Activated T-cell treated with anti-CD3 and anti-CD28 coated beads, Interleukin-2, amount 50 U/mL, for 24 hours (primary cell): ENCODE results near the gene OST4.
"Not testable (repeated sequence)": the region's sequence is repeated elsewhere in the genome, so short reads cannot be mapped to it uniquely, and the experiment has no call there.

Source experiments
- DNase-seq: peaks from one replicate; pipeline ENCODE4 v3.0.0-alpha.2; 2020
- H3K27ac Mint-ChIP-seq: 2 replicates; pipeline ENCODE4 v1.8.0; 2020; ENCODE audit warnings: mild to moderate bottlenecking, mixed read lengths
- H3K27me3 Mint-ChIP-seq: 2 replicates; pipeline ENCODE4 v1.8.0; 2020; ENCODE audit warnings: mixed read lengths
- H3K36me3 Mint-ChIP-seq: 2 replicates; pipeline ENCODE4 v1.8.0; 2020; ENCODE audit warnings: low read depth, mixed read lengths
- H3K4me1 Mint-ChIP-seq: 2 replicates; pipeline ENCODE4 v1.8.0; 2020; ENCODE audit warnings: low read depth, mixed read lengths
- H3K4me3 Mint-ChIP-seq: 2 replicates; pipeline ENCODE4 v1.8.0; 2020; ENCODE audit warnings: mild to moderate bottlenecking, moderate library complexity, mixed read lengths
- H3K9me3 Mint-ChIP-seq: 2 replicates; pipeline ENCODE4 v1.8.0; 2020; ENCODE audit warnings: mixed read lengths

Gene OST4

DNA sequence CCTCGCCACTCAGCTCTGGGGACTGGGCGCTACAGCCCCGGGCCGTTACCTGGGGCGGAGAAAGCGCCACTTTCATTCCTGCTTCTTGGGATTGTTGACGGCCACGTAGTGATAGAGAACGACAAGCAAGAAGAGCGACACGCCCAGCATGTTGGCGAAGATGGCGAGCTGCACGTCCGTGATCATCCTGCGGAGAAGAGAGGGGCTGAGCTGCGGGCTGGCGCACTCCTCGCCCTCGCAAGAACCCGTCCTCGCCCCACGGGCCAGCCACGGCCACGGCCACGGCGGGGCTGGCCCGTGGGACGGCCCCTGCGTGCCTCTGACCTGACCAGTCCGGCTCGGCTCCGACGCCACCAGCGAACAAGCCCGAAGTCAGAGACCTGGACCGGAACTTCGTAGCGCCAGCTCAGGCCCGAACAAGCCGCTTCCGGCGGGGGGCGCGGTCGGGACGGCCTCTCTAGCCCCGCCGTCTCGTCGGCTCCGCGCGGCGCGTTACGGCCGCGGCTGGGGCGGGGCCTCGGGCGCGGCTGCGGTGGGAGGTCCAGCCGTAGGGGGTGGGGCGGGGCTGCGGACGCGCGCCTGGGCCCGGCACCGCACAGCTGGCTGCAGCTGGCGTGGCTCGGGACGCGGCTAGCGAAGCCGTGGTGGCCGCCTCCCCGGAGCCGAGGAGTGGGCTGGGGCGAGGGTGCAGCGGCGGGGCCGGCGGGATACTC, at the start of gene OST4:
Gene OST4 (minus strand): TSS at position 378 of the 713 bp plus-strand sequence.
- no peaks in the 10 kb centered on the region for H3K27me3 Mint-ChIP-seq
- H3K4me1 Mint-ChIP-seq = peaks cover 74% of the 10 kb centered on the region
- peak; percentile 94 for DNase-seq
- H3K4me3 Mint-ChIP-seq = peak within 1 kb of the TSS; percentile 99
- peak within 1 kb of the TSS; percentile 95 for H3K27ac Mint-ChIP-seq
- peaks cover 48% of the 10 kb centered on the region for H3K36me3 Mint-ChIP-seq
- no peaks in the 10 kb centered on the region for H3K9me3 Mint-ChIP-seq

DNA sequence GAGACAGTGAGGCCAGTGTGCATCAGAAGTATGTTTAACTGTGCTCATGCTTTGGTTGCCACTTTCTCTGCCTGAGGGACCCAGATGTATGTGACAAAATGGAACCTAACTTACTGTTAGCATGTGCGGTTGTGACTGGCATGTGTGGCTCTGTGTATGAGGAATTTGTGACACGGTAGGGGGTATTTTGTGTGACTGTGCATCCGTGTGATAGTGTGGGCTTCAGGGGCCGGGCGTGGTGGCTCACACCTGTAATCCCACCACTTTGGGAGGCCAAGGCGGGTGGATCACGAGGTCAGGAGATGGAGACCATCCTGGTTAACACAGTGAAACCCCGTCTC, 47.8 kb upstream of the OST4 start:
- Mint-ChIP-seq H3K4me1 (peaks cover 25% of the 10 kb centered on the region), H3K27ac (peak overlapping the region; percentile 44), H3K4me3 (peak overlapping the region; percentile 78), H3K27me3 (peaks cover 33% of the 10 kb centered on the region)
- not testable (repeated sequence) for H3K36me3 Mint-ChIP-seq, H3K9me3 Mint-ChIP-seq, DNase-seq

DNA sequence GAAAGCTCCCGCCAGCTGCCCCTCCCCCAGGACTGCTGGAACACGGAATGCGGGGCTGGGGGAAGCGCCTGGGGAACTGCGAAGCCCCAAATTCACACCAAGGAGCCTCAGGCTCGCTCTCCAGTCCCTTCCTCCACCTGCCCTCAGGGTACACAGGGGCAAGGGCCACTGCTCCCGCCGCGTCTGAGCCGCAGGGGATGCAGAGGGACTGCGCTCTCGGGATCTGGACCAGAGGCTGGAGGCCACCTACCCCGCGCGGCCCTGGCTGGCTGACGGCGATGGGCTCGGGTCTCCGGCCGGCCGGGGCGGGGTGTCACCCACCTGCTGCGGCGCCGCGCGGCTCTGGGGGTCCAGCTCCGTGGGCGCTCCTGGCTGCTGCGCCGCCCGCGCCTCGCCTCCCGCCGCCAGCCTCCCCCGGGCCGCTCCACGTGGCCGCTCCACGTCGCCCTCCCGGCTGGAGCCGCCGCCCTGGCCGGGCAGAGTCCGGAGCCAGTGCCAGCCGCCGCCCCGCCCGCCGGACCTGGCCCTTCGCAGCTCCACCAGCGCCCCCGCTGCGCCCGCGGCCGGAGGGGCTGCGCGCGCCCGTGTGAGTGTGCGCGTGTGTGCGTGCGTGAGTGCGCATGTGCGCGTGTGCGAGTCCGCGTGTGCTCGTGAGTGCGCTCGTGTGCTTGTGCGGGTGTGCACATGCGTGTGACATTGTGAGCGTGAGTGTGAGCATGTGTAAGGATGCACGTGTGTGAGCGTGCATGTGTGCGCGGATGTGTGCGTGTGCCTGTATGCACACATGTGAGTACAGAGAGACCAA, 47.3 kb upstream of the OST4 start, which contains the start of gene CGREF1:
Gene CGREF1 (minus strand): TSS at position 604 of the 805 bp plus-strand sequence. CDS start 14,762 bp downstream, outside the sequence.
- Mint-ChIP-seq H3K4me1 (peaks cover 20% of the 10 kb centered on the region), H3K36me3 (no peaks in the 10 kb centered on the region), H3K9me3 (no peaks in the 10 kb centered on the region), H3K4me3 (peak within 1 kb of the TSS; percentile 78), H3K27ac (peak within 1 kb of the TSS; percentile 44), H3K27me3 (peaks cover 33% of the 10 kb centered on the region)
- DNase-seq = peak; percentile 61

- no peak for DNase-seq
- Mint-ChIP-seq H3K4me3 (peak overlapping the region; percentile 71), H3K27me3 (peaks cover 33% of the 10 kb centered on the region), H3K4me1 (peaks cover 16% of the 10 kb centered on the region), H3K27ac (no peak overlapping the region), H3K9me3 (no peaks in the 10 kb centered on the region), H3K36me3 (no peaks in the 10 kb centered on the region)
Observed at GRCh38 chr2:27117995-27118524, 46.6 kb upstream of the OST4 start.

- no peak overlapping the region for H3K27ac Mint-ChIP-seq
- peaks cover 14% of the 10 kb centered on the region for H3K4me1 Mint-ChIP-seq
- H3K9me3 Mint-ChIP-seq = no peaks in the 10 kb centered on the region
- H3K4me3 Mint-ChIP-seq = no peak overlapping the region
- H3K36me3 Mint-ChIP-seq = no peaks in the 10 kb centered on the region
- no peak for DNase-seq
- peaks cover 29% of the 10 kb centered on the region for H3K27me3 Mint-ChIP-seq
Observed at GRCh38 chr2:27115519-27115918, 44.1 kb upstream of the OST4 start.

- H3K27ac Mint-ChIP-seq, H3K27me3 Mint-ChIP-seq, H3K36me3 Mint-ChIP-seq, H3K4me3 Mint-ChIP-seq, H3K9me3 Mint-ChIP-seq, DNase-seq, H3K4me1 Mint-ChIP-seq: not testable (repeated sequence)
Observed at GRCh38 chr2:27111392-27112078, 40.1 kb upstream of the OST4 start.

GRCh38 chr2:27110603-27111352, 39.3 kb upstream of the OST4 start:
- not testable (repeated sequence) for H3K27ac Mint-ChIP-seq, DNase-seq, H3K4me3 Mint-ChIP-seq, H3K27me3 Mint-ChIP-seq, H3K36me3 Mint-ChIP-seq, H3K9me3 Mint-ChIP-seq, H3K4me1 Mint-ChIP-seq

GRCh38 chr2:27109083-27109482, 37.6 kb upstream of the OST4 start:
- H3K4me1 Mint-ChIP-seq = no peaks in the 10 kb centered on the region
- H3K27me3 Mint-ChIP-seq = peaks cover 14% of the 10 kb centered on the region
- H3K36me3 Mint-ChIP-seq = no peaks in the 10 kb centered on the region
- no peaks in the 10 kb centered on the region for H3K9me3 Mint-ChIP-seq
- no peak overlapping the region for H3K4me3 Mint-ChIP-seq
- DNase-seq = no peak
- no peak overlapping the region for H3K27ac Mint-ChIP-seq

GRCh38 chr2:27108221-27108620, 36.8 kb upstream of the OST4 start:
- Mint-ChIP-seq H3K4me3 (no peak overlapping the region), H3K27ac (no peak overlapping the region), H3K27me3 (peaks cover 17% of the 10 kb centered on the region), H3K9me3 (no peaks in the 10 kb centered on the region), H3K36me3 (no peaks in the 10 kb centered on the region), H3K4me1 (no peaks in the 10 kb centered on the region)
- DNase-seq = no peak

DNA sequence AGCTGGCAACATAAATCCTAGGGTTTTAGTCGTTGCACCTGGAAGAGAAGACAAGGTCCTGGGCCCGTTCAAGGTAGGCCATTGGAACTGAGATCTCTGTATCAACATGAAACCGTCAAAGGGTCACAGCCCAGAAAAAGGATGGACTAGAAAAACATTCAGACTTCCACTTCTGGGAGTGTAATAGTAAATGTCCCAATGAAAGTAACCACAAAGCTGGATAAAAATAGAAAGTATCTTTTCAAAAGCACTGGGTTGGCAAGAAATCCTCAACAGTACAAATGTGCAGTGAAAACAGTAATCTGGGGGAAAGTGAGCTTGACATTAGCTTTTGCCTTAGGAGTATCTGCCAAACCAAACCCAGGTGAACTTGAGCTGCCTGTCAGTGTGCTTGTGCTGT, 34.5 kb upstream of the OST4 start:
- no peak overlapping the region for H3K27ac Mint-ChIP-seq
- no peak for DNase-seq
- H3K4me1 Mint-ChIP-seq = no peaks in the 10 kb centered on the region
- H3K4me3 Mint-ChIP-seq = no peak overlapping the region
- no peaks in the 10 kb centered on the region for H3K9me3 Mint-ChIP-seq
- H3K27me3 Mint-ChIP-seq = peaks cover 17% of the 10 kb centered on the region
- H3K36me3 Mint-ChIP-seq = no peaks in the 10 kb centered on the region

DNA sequence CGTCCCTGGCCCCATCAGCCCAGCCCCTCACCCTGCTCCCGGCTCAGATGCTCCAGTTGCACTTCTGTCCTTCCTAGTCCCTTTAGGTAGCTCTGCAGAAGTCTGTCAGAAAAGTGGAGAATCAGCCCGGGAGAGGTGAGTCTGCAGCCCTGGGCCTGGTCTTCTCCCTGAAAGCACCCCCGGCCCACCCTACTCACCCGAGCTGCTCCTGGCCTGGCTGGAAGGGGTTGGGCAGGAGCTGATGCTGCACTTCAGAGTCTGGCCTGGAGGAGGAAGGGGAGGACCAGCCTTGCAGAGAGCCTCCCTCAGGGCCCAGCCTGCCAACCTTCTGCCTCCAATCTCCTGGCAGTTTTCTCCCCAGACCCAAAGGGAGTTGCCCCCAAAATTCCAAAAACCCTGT, 30.9 kb upstream of the OST4 start:
- DNase-seq = no peak
- no peaks in the 10 kb centered on the region for H3K9me3 Mint-ChIP-seq
- no peak overlapping the region for H3K27ac Mint-ChIP-seq
- H3K4me1 Mint-ChIP-seq = peaks cover 2% of the 10 kb centered on the region
- peaks cover 17% of the 10 kb centered on the region for H3K27me3 Mint-ChIP-seq
- peaks cover 9% of the 10 kb centered on the region for H3K36me3 Mint-ChIP-seq
- H3K4me3 Mint-ChIP-seq = no peak overlapping the region

DNA sequence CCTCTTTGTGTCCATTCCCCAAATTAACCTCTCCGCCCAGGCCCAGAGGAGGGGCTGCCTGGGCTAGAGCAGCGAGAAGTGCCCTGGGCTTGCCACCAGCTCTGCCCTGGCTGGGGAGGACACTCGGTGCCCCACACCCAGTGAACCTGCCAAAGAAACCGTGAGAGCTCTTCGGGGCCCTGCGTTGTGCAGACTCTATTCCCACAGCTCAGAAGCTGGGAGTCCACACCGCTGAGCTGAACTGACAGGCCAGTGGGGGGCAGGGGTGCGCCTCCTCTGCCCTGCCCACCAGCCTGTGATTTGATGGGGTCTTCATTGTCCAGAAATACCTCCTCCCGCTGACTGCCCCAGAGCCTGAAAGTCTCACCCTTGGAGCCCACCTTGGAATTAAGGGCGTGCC, 28.6 kb upstream of the OST4 start:
- H3K4me1 Mint-ChIP-seq = peaks cover 16% of the 10 kb centered on the region
- H3K36me3 Mint-ChIP-seq = peaks cover 9% of the 10 kb centered on the region
- no peaks in the 10 kb centered on the region for H3K9me3 Mint-ChIP-seq
- no peak overlapping the region for H3K4me3 Mint-ChIP-seq
- no peak for DNase-seq
- peaks cover 10% of the 10 kb centered on the region for H3K27me3 Mint-ChIP-seq
- H3K27ac Mint-ChIP-seq = no peak overlapping the region

DNA sequence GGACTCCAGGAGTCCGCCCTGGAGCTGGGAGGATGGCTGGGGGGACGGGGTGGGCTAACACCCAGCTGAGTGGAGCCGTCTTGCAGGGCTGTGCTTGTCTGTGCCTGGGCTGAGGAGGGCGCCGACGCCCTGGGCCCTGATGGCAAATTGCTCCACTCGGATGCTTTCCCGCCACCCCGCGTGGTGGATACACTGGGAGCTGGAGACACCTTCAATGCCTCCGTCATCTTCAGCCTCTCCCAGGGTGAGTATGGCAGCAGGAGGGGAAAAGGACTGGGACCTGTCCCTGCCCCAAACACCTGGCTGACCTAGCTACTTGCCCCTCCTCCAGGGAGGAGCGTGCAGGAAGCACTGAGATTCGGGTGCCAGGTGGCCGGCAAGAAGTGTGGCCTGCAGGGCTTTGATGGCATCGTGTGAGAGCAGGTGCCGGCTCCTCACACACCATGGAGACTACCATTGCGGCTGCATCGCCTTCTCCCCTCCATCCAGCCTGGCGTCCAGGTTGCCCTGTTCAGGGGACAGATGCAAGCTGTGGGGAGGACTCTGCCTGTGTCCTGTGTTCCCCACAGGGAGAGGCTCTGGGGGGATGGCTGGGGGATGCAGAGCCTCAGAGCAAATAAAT, 28.0 kb upstream of the OST4 start:
- Mint-ChIP-seq H3K36me3 (peaks cover 9% of the 10 kb centered on the region), H3K9me3 (no peaks in the 10 kb centered on the region), H3K4me3 (no peak overlapping the region), H3K27ac (no peak overlapping the region), H3K4me1 (peaks cover 16% of the 10 kb centered on the region), H3K27me3 (peaks cover 6% of the 10 kb centered on the region)
- DNase-seq = no peak

- Mint-ChIP-seq H3K27ac (no peak overlapping the region), H3K9me3 (no peaks in the 10 kb centered on the region), H3K36me3 (peaks cover 9% of the 10 kb centered on the region), H3K27me3 (no peaks in the 10 kb centered on the region), H3K4me3 (no peak overlapping the region), H3K4me1 (peaks cover 16% of the 10 kb centered on the region)
- no peak for DNase-seq
Observed at GRCh38 chr2:27097341-27097740, 25.9 kb upstream of the OST4 start.
